BJ (cell line): Measurements from ENCODE around the gene ATP10A. TPM values are rescaled to one million over a fixed set of nuclear protein-coding genes. Genes with fewer than 3 reads are reported as not detected.

ENCODE experiments used
- CTCF ChIA-PET: fragments of 350-600 bp; formaldehyde crosslinking; extraction: SDS; loops from one replicate; lab custom pipeline; 2021; ENCODE audit warnings: antibody characterized with exemption, inconsistent platforms; lab: Yijun Ruan, JAX
- POLR2A ChIA-PET: fragments of 300-600 bp; sonication (Branson Sonifier 250); formaldehyde crosslinking; extraction: SDS; loops from one replicate; lab custom pipeline; 2021; ENCODE audit warnings: antibody characterized with exemption; lab: Charles Lee
- DNase-seq: peaks from one replicate; pipeline ENCODE4 v3.0.0-alpha.2; 2011; ENCODE audit warnings: low read depth
- H3K27me3 ChIP-seq: 2 replicates; pipeline ENCODE4 v1.6.0; 2011; ENCODE audit warnings: low read length; ENCODE audit not compliant: control insufficient read depth, insufficient read depth
- H3K36me3 ChIP-seq: 2 replicates; pipeline ENCODE4 v1.5.1; 2011; ENCODE audit warnings: low read length; ENCODE audit not compliant: control insufficient read depth, insufficient read depth
- H3K4me3 ChIP-seq: 2 replicates; pipeline ENCODE4 v1.5.1; 2011; ENCODE audit warnings: low read depth, mild to moderate bottlenecking, control low read depth, low read length
- polyA plus RNA-seq: library from polyadenylated mRNA; depleted of rRNA; stranded (reverse); fragments of >200 nt; gene quantifications from 2 replicates; pipeline ENCODE4 v1.2.3, GENCODE V29; 2011
- TF ChIP-seq, protein P1 (sequence below): IDR thresholded peaks from 2 replicates; pipeline ENCODE4 v1.5.1; 2011; ENCODE audit warnings: low read depth, mild to moderate bottlenecking, control low read depth, inconsistent platforms, low read length, moderate library complexity; ENCODE audit not compliant: insufficient read depth

ATP10A gene
- polyA plus RNA-seq, 1 experiment, result 28.0 TPM

DNA sequence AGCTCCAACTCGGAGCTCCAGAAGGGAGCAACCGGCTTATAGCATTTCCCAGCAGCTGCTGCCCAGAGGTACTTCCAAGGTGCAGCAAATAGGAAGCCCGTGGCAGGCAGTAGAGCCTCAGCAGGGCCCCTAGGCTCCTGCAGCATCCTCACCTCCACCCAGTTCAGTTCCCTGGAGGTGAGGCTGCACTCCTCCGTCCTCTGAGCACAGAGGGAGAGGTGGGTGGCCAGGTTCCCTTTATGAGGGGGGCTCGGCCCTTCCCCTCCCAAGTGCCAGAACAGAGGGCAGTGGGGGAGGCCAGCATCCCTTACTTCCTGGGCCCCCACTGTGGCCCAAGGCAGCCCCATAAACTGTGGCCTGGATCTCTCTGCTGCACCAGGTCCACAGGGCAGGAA is 150.2 kb downstream of the ATP10A start:
- H3K36me3 ChIP-seq, result peaks cover 11% of the 10 kb centered on the region
- DNase-seq, result no peak
- TF ChIP-seq, protein P1, sequence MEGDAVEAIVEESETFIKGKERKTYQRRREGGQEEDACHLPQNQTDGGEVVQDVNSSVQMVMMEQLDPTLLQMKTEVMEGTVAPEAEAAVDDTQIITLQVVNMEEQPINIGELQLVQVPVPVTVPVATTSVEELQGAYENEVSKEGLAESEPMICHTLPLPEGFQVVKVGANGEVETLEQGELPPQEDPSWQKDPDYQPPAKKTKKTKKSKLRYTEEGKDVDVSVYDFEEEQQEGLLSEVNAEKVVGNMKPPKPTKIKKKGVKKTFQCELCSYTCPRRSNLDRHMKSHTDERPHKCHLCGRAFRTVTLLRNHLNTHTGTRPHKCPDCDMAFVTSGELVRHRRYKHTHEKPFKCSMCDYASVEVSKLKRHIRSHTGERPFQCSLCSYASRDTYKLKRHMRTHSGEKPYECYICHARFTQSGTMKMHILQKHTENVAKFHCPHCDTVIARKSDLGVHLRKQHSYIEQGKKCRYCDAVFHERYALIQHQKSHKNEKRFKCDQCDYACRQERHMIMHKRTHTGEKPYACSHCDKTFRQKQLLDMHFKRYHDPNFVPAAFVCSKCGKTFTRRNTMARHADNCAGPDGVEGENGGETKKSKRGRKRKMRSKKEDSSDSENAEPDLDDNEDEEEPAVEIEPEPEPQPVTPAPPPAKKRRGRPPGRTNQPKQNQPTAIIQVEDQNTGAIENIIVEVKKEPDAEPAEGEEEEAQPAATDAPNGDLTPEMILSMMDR, result no peak
- ChIA-PET POLR2A (no interaction called here), CTCF (interaction anchor here (2.0 kb wide), 1 partner anchor 221 kb away, joined by 5 read pairs; no protein-coding TSS in a partner anchor)
- no peak overlapping the region for H3K4me3 ChIP-seq
- H3K27me3 ChIP-seq, result no peaks in the 10 kb centered on the region

DNA sequence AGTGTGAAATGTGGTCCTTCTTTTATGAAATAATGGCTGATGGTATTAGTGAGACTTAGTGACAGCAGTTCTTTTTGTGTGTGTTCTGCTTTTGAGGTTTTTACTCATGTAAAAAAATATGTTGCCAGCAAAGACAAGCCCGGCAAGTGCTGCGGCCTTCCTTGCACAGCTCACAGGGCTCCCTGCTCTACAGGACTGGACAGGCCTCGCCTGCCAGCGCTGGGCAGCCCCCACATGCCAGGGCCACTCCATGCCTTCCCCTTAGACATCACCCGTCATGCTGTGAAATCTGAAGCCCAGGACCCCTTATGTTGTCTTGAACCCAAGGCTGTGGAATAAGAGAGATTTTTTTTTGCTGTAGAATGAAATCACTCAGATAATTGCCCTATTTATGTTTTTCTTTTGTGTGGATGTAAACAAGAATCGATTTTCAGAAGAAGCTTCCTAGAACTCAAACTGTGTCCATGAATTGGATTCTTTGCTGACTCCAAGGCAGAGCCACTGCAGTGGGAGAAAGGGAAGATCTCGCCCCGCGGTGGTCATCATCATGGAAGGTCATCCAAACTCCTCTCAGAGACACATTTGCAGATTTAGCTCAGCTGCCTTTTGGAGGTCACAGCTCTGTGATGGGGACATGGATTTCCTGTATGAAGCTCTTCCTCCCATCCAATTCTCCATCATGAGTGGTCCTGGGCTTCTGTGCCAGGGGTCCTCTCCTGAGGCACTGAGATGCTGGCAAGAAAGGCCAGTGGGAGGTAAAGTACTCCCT is 150.8 kb downstream of the ATP10A start:
- H3K4me3 ChIP-seq, result no peak overlapping the region
- TF ChIP-seq, protein P1, result no peak
- POLR2A ChIA-PET, result no interaction called here
- DNase-seq, result no peak
- CTCF ChIA-PET, result interaction anchor here (2.0 kb wide), 1 partner anchor 221 kb away, joined by 5 read pairs; no protein-coding TSS in a partner anchor
- peaks cover 11% of the 10 kb centered on the region for H3K36me3 ChIP-seq
- H3K27me3 ChIP-seq, result no peaks in the 10 kb centered on the region

GRCh38 chr15:25711691-25712090 is 151.4 kb downstream of the ATP10A start:
- CTCF ChIA-PET, result interaction anchor here (1.0 kb wide), 1 partner anchor 220 kb away, joined by 3 read pairs; no protein-coding TSS in a partner anchor
- POLR2A ChIA-PET, result no interaction called here
- Histone ChIP-seq H3K4me3 (no peak overlapping the region), H3K27me3 (no peaks in the 10 kb centered on the region), H3K36me3 (peaks cover 11% of the 10 kb centered on the region)
- no peak for DNase-seq
- TF ChIP-seq, protein P1, result no peak

- H3K36me3 ChIP-seq, result peaks cover 9% of the 10 kb centered on the region
- no peak for DNase-seq
- H3K4me3 ChIP-seq, result no peak overlapping the region
- POLR2A ChIA-PET, result no interaction called here
- CTCF ChIA-PET, result interaction anchor here (1.0 to 2.2 kb wide), 2 partner anchors 14 to 221 kb away, joined by 3 to 17 read pairs; no protein-coding TSS in a partner anchor
- TF ChIP-seq, protein P1, result no peak
- no peaks in the 10 kb centered on the region for H3K27me3 ChIP-seq
These were observed 152.0 kb downstream of the ATP10A start for GRCh38 chr15:25711164-25711563.

DNA sequence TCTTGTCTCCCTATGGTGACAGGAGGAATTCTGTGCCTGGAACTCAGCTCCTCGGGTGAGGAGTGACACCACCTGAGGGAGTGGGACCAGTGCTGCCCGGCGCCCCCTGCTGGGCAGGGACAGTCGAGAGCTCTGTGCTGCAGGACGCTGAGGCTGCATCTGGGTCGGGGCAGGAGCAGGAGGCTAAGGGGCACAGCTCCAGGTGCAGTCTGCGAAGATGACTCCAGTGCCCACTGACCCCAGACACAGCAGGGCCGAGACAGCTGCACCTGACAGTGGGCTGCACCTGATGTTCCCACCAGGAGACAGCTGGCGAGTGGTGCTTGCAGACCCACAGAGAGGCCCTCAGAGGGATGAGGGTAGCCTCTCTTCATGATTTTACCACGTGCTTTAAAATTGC is 152.9 kb downstream of the ATP10A start:
- ChIA-PET CTCF (interaction anchor here (0.5 to 2.2 kb wide), 14 partner anchors 8 to 385 kb away, joined by 3 to 17 read pairs (median 5); no protein-coding TSS in a partner anchor), POLR2A (no interaction called here)
- Histone ChIP-seq H3K27me3 (no peaks in the 10 kb centered on the region), H3K36me3 (peaks cover 8% of the 10 kb centered on the region), H3K4me3 (no peak overlapping the region)
- no peak for DNase-seq
- TF ChIP-seq, protein P1, result peak; percentile 78
